ENCODE measurements around the gene TPCN2. TPM values are rescaled to one million over a fixed set of nuclear protein-coding genes. Genes with fewer than 3 reads are reported as not detected.

TPCN2 gene
- total RNA-seq, 4 donors from 2014 or later, result 5.6 to 54.6 (median 17.7) TPM

GRCh38 chr11:69050592-69051380, 2.1 kb downstream of the TPCN2 start:
- Histone ChIP-seq H3K27ac (peak overlapping the region; percentile 84 to 92), H3K9me3 (no peaks in the 10 kb centered on the region), H3K4me3 (no peak overlapping the region), H3K4me1 (peaks cover 0 to 12% of the 10 kb centered on the region in 2 donors), H3K36me3 (no peaks in the 10 kb centered on the region), H3K27me3 (no peaks in the 10 kb centered on the region)
- DNase-seq, result no peak
- intact Hi-C loops (cut with DNase I; ENCODE audit: low total_unique reads), result no loop called here
- no peak for TF ChIP-seq CTCF (IDR thresholded peaks at IDR 0.05)

GRCh38 chr11:69051381-69052342, 2.9 kb downstream of the TPCN2 start:
- Histone ChIP-seq H3K9me3 (no peaks in the 10 kb centered on the region), H3K27me3 (no peaks in the 10 kb centered on the region), H3K4me1 (peaks cover 0 to 12% of the 10 kb centered on the region in 2 donors), H3K36me3 (no peaks in the 10 kb centered on the region), H3K27ac (peak overlapping the region; percentile 84 to 92), H3K4me3 (no peak overlapping the region)
- no peak for DNase-seq
- intact Hi-C loops (cut with DNase I; ENCODE audit: low total_unique reads), result no loop called here
- TF ChIP-seq CTCF (IDR thresholded peaks at IDR 0.05), result no peak
- no peak for TF ChIP-seq POLR2A (IDR thresholded peaks at IDR 0.05)

DNA sequence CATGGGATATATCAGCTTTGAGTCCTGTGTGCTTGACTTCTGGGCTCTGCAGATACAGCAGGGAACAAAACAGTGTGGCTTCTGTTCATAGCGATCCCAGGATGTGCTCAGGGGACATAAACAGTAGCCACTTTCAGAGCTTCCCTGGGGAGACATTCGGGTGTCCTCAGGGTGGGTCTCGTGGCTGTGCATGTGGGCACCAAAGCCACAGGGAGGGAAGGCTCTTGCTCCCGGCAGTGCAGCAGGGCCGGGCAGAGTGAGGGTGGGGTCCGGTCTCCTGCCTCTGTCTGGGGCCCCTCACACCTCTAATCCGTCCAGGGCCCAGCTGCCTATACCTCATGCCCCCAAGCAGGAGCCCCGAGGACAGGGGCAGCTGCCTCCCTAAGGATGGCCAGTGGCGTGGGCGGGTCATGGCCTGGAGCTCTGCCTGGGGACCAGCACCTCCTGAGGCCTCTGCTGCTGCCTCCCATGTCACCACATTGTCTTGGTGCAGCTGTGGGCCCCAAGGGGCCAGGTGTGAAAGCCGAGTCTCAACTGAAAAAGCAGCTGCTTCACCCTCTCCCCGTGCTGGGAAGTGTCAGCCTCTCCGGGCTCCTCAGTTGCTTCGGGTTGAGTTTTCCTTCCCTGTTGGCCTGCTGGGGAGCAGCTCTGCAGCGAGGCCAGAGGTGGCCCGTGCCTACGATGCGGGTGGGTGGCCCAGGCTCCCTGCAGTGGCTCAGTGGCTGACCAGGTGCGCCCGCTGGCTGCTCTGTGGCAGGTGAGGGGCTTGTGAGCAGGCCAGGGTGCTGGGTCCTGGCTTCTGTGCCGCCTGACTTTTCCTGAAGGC, 3.8 kb downstream of the TPCN2 start:
- peaks cover 0 to 12% of the 10 kb centered on the region in 2 donors for H3K4me1 ChIP-seq
- TF ChIP-seq CTCF (IDR thresholded peaks at IDR 0.05) (no peak), POLR2A (IDR thresholded peaks at IDR 0.05) (no peak)
- no peaks in the 10 kb centered on the region for H3K27me3 ChIP-seq
- no peaks in the 10 kb centered on the region for H3K36me3 ChIP-seq
- peak overlapping the region; percentile 84 to 92 for H3K27ac ChIP-seq
- intact Hi-C loops (cut with DNase I; ENCODE audit: low total_unique reads), result no loop called here
- no peak for DNase-seq
- H3K4me3 ChIP-seq, result no peak overlapping the region
- no peaks in the 10 kb centered on the region for H3K9me3 ChIP-seq

GRCh38 chr11:69053169-69053477, 4.4 kb downstream of the TPCN2 start:
- DNase-seq, result no peak
- Histone ChIP-seq H3K27me3 (no peaks in the 10 kb centered on the region), H3K4me1 (peaks cover 0 to 10% of the 10 kb centered on the region in 2 donors), H3K4me3 (no peak overlapping the region), H3K27ac (peak overlapping the region in 1 of 2 donors; percentile 92), H3K36me3 (no peaks in the 10 kb centered on the region), H3K9me3 (no peaks in the 10 kb centered on the region)
- TF ChIP-seq POLR2A (IDR thresholded peaks at IDR 0.05), result no peak
- TF ChIP-seq CTCF (IDR thresholded peaks at IDR 0.05), result no peak
- intact Hi-C loops (cut with DNase I; ENCODE audit: low total_unique reads), result no loop called here
